WTC11 (cell line): Measurements from ENCODE around the gene UBL4A. TPM values are rescaled to one million over a fixed set of nuclear protein-coding genes. Genes with fewer than 3 reads are reported as not detected.

ENCODE experiments used
- ATAC-seq: fragments of 200-7000 bp; cut with Tn5 transposase; 2 replicates; pipeline ENCODE4 v1.10.0; 2021; ENCODE audit warnings: mild to moderate bottlenecking, moderate library complexity
- CTCF ChIA-PET: fragments of 300-600 bp; sonication (Branson Sonifier 250); formaldehyde crosslinking; loops from one replicate; lab custom pipeline; 2021; ENCODE audit warnings: antibody characterized with exemption; lab: Charles Lee
- POLR2A ChIA-PET: fragments of 350-600 bp; sonication (Branson Sonifier 250); formaldehyde crosslinking; loops from one replicate; lab custom pipeline; 2021; ENCODE audit warnings: antibody characterized with exemption; lab: Charles Lee
- DNase-seq: peaks from one replicate; pipeline ENCODE4 v3.0.0; 2021; ENCODE audit warnings: low spot score
- H3K27ac Mint-ChIP-seq: 2 replicates; pipeline ENCODE4 v1.8.0; 2021; ENCODE audit warnings: mixed read lengths
- H3K27me3 Mint-ChIP-seq: 2 replicates; pipeline ENCODE4 v1.8.0; 2021; ENCODE audit warnings: low read depth, mild to moderate bottlenecking, moderate library complexity, mixed read lengths
- H3K36me3 Mint-ChIP-seq: 2 replicates; pipeline ENCODE4 v1.8.0; 2021; ENCODE audit warnings: mixed read lengths
- H3K4me1 Mint-ChIP-seq: 2 replicates; pipeline ENCODE4 v1.8.0; 2022; ENCODE audit warnings: mixed read lengths
- H3K4me3 Mint-ChIP-seq: 2 replicates; pipeline ENCODE4 v1.8.0; 2021; ENCODE audit warnings: mild to moderate bottlenecking, moderate library complexity, mixed read lengths
- H3K9me3 Mint-ChIP-seq: 2 replicates; pipeline ENCODE4 v1.8.0; 2021; ENCODE audit warnings: mixed read lengths
- ARID4B ChIP-seq: sonication (generic); formaldehyde crosslinking; IDR thresholded peaks from 2 replicates; pipeline ENCODE4 v1.8.0; 2023; ENCODE audit warnings: missing genetic modification reagents, mild to moderate bottlenecking, borderline replicate concordance
- ATF1 ChIP-seq: sonication (generic); formaldehyde crosslinking; IDR thresholded peaks from 2 replicates; pipeline ENCODE4 v1.8.1; 2023; ENCODE audit warnings: mild to moderate bottlenecking, moderate library complexity, missing genetic modification reagents
- E2F5 ChIP-seq: sonication (generic); formaldehyde crosslinking; IDR thresholded peaks from 2 replicates; pipeline ENCODE4 v1.8.1; 2022; ENCODE audit warnings: mild to moderate bottlenecking, moderate library complexity, missing genetic modification reagents
- ELF4 ChIP-seq: sonication (generic); formaldehyde crosslinking; IDR thresholded peaks from 2 replicates; pipeline ENCODE4 v1.8.1; 2022; ENCODE audit warnings: low read depth, mild to moderate bottlenecking, moderate library complexity, missing genetic modification reagents
- ESRRA ChIP-seq: sonication (generic); formaldehyde crosslinking; IDR thresholded peaks from 2 replicates; pipeline ENCODE4 v1.8.1; 2022; ENCODE audit warnings: mild to moderate bottlenecking, missing genetic modification reagents, borderline replicate concordance
- HMGA2 ChIP-seq: fragments of 250-450 bp; sonication (Bioruptor Pico); IDR thresholded peaks from 2 replicates; pipeline ENCODE4 v1.4.0; 2021; ENCODE audit warnings: mild to moderate bottlenecking, moderate library complexity
- IRF2 ChIP-seq: sonication (generic); formaldehyde crosslinking; IDR thresholded peaks from 2 replicates; pipeline ENCODE4 v1.8.0; 2022; ENCODE audit warnings: low read depth, missing genetic modification reagents, borderline replicate concordance
- MXD4 ChIP-seq: fragments of 250-450 bp; sonication (Bioruptor Pico); IDR thresholded peaks from 2 replicates; pipeline ENCODE4 v1.8.0; 2021; ENCODE audit warnings: mild to moderate bottlenecking, moderate library complexity, borderline replicate concordance
- NFYB ChIP-seq: sonication (generic); formaldehyde crosslinking; conservative IDR thresholded peaks from 2 replicates; pipeline ENCODE4 v1.8.0; 2022; ENCODE audit warnings: low read depth, missing genetic modification reagents
- RORB ChIP-seq: fragments of 250-450 bp; sonication (Bioruptor Pico); IDR thresholded peaks from 2 replicates; pipeline ENCODE4 v1.9.0; 2021; ENCODE audit warnings: mild to moderate bottlenecking
- SMAD4 ChIP-seq: sonication (generic); formaldehyde crosslinking; IDR thresholded peaks from 2 replicates; pipeline ENCODE4 v1.8.0; 2022; ENCODE audit warnings: mild to moderate bottlenecking, missing genetic modification reagents
- STAT6 ChIP-seq: sonication (generic); formaldehyde crosslinking; conservative IDR thresholded peaks from 2 replicates; pipeline ENCODE4 v1.8.1; 2023; ENCODE audit warnings: mild to moderate bottlenecking, low read depth, missing genetic modification reagents, moderate library complexity
- TEAD1 ChIP-seq: sonication (generic); formaldehyde crosslinking; IDR thresholded peaks from 2 replicates; pipeline ENCODE4 v1.8.0; 2022; ENCODE audit warnings: mild to moderate bottlenecking, missing genetic modification reagents
- USF2 ChIP-seq: sonication (generic); formaldehyde crosslinking; IDR thresholded peaks from 2 replicates; pipeline ENCODE4 v1.8.1; 2023; ENCODE audit warnings: mild to moderate bottlenecking, missing genetic modification reagents, moderate library complexity
- ZBTB21 ChIP-seq: sonication (generic); formaldehyde crosslinking; IDR thresholded peaks from 2 replicates; pipeline ENCODE4 v1.8.1; 2023; ENCODE audit warnings: mild to moderate bottlenecking, missing genetic modification reagents, borderline replicate concordance
- ZNF219 ChIP-seq: sonication (generic); formaldehyde crosslinking; IDR thresholded peaks from 2 replicates; pipeline ENCODE4 v1.8.0; 2023; ENCODE audit warnings: missing genetic modification reagents, mild to moderate bottlenecking, borderline replicate concordance
- ZNF317 ChIP-seq: sonication (generic); formaldehyde crosslinking; IDR thresholded peaks from 2 replicates; pipeline ENCODE4 v1.8.1; 2023; ENCODE audit warnings: low read depth, mild to moderate bottlenecking, moderate library complexity, missing genetic modification reagents, borderline replicate concordance
- total RNA-seq: library from RNA; stranded (reverse); gene quantifications from 3 replicates; pipeline ENCODE4 v1.2.3, GENCODE V29; 2021
- TF ChIP-seq, protein P1 (sequence below): sonication (generic); formaldehyde crosslinking; IDR thresholded peaks from 2 replicates; pipeline ENCODE4 v1.8.0; 2022; ENCODE audit warnings: mild to moderate bottlenecking, missing genetic modification reagents
- TF ChIP-seq, protein P2 (sequence below): sonication (generic); formaldehyde crosslinking; IDR thresholded peaks from 2 replicates; pipeline ENCODE4 v1.8.1; 2023; ENCODE audit warnings: mild to moderate bottlenecking, missing genetic modification reagents, moderate library complexity

The UBL4A gene
- total RNA-seq, 1 experiment from 2014 or later = 34.0 TPM

GRCh38 chrX:154484255-154485149, 1.9 kb downstream of the UBL4A start:
- CTCF ChIA-PET = no interaction called here
- DNase-seq = no peak
- POLR2A ChIA-PET = no interaction called here
- Mint-ChIP-seq H3K27ac (no peak overlapping the region), H3K4me1 (peaks cover under 1% of the 10 kb centered on the region), H3K27me3 (no peaks in the 10 kb centered on the region), H3K4me3 (no peak overlapping the region)
- ATAC-seq = no peak
- TF ChIP-seq STAT6 (CRISPR knock-in tag) (no peak), MXD4 (CRISPR knock-in tag) (no peak), ZBTB21 (no peak), ZNF317 (CRISPR knock-in tag) (no peak), ATF1 (no peak), SMAD4 (no peak), ESRRA (no peak), HMGA2 (CRISPR knock-in tag) (no peak), RORB (no peak)
- TF ChIP-seq, protein P1, sequence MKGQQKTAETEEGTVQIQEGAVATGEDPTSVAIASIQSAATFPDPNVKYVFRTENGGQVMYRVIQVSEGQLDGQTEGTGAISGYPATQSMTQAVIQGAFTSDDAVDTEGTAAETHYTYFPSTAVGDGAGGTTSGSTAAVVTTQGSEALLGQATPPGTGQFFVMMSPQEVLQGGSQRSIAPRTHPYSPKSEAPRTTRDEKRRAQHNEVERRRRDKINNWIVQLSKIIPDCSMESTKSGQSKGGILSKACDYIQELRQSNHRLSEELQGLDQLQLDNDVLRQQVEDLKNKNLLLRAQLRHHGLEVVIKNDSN (CRISPR knock-in tag) = no peak
- TF ChIP-seq, protein P2, sequence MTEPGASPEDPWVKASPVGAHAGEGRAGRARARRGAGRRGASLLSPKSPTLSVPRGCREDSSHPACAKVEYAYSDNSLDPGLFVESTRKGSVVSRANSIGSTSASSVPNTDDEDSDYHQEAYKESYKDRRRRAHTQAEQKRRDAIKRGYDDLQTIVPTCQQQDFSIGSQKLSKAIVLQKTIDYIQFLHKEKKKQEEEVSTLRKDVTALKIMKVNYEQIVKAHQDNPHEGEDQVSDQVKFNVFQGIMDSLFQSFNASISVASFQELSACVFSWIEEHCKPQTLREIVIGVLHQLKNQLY (CRISPR knock-in tag) = no peak
- TF ChIP-seq, all 79 proteins: peak for 0
- no peaks in the 10 kb centered on the region for H3K9me3 Mint-ChIP-seq
- H3K36me3 Mint-ChIP-seq = no peaks in the 10 kb centered on the region; the same call in 1 of the 2 replicates

DNA sequence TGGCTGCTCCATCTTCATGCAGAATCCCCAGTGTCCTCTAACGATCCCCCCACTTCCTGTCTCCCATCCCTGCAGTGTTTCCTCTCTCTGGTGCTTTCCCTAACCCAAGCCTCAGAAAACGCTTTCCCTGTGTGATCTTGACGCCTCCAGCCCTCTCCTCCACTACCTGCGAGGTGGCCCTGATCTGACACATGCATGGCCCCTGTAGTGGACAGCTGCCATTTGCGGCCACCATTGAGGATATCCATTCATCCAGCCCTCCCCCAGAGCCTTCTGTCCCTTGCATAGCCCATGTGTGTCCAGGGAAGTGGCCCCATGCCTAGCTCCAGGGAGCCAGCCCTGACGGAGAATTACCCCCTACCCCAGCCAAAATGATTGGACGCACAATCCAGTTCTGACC, 3.1 kb downstream of the UBL4A start:
- Mint-ChIP-seq H3K27ac (no peak overlapping the region; the same call in 1 of the 2 replicates), H3K9me3 (no peaks in the 10 kb centered on the region)

DNA sequence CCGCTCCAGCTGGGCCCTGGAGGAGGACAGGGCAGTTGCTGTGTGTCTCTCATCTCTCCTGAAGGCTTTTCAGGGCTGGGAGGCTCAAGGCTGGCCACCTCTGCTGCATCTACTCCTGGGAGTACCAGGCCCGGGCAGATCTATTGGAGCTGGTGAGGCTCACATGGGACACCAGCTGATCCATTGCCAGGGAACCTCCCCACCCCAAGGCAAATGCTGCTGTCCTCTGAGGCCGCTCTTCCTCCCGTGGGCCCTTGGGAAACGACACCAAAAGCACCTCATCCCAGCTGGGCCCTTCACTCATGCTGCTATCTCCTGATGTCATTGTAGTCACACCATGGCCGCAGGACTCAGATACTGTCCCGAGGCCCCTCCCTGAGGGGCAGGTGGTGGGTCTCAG, 3.6 kb downstream of the UBL4A start:
- H3K4me1 Mint-ChIP-seq = peaks cover 3% of the 10 kb centered on the region; the same call in 1 of the 2 replicates
- TF ChIP-seq ZBTB21 = no peak
- no peak for TF ChIP-seq NFYB
- TF ChIP-seq ARID4B (CRISPR knock-in tag) = no peak
- TF ChIP-seq TEAD1 (CRISPR knock-in tag) = no peak
- TF ChIP-seq E2F5 (CRISPR knock-in tag) = no peak
- TF ChIP-seq ELF4 (CRISPR knock-in tag) = no peak

More for the DNA sequence above, 3.1 kb downstream of the UBL4A start:
- Mint-ChIP-seq H3K36me3 (no peaks in the 10 kb centered on the region; the same call in 1 of the 2 replicates), H3K27me3 (no peaks in the 10 kb centered on the region)
- TF ChIP-seq USF2 (CRISPR knock-in tag) (no peak), IRF2 (CRISPR knock-in tag) (no peak), ZNF219 (CRISPR knock-in tag) (no peak)
- TF ChIP-seq, all 79 proteins: peak for 0
- Mint-ChIP-seq H3K4me3 (no peak overlapping the region), H3K4me1 (peaks cover 3% of the 10 kb centered on the region; the same call in 1 of the 2 replicates)
- ATAC-seq (no peak), DNase-seq (no peak)
- ChIA-PET POLR2A (no interaction called here), CTCF (interaction anchor here (0.6 kb wide), 1 partner anchor 110 kb away, joined by 4 read pairs; no protein-coding TSS in a partner anchor)

More for the DNA sequence above, 3.6 kb downstream of the UBL4A start:
- DNase-seq (no peak), ATAC-seq (no peak)
- CTCF ChIA-PET = interaction anchor here (0.6 to 0.9 kb wide), 2 partner anchors 44 to 58 kb away, joined by 4 to 6 read pairs; no protein-coding TSS in a partner anchor
- Mint-ChIP-seq H3K36me3 (no peaks in the 10 kb centered on the region; the same call in 1 of the 2 replicates), H3K27ac (no peak overlapping the region), H3K9me3 (no peaks in the 10 kb centered on the region), H3K27me3 (no peaks in the 10 kb centered on the region), H3K4me3 (no peak overlapping the region)
- POLR2A ChIA-PET = no interaction called here
